Gastroesophageal sphincter (tissue), 3 donors: ENCODE measurements around the gene FGGY.

Experiments
- EP300 ChIP-seq: sonication (generic); formaldehyde crosslinking; IDR thresholded peaks from one replicate; pipeline ENCODE4 v1.6.1; 2017; ENCODE audit warnings: antibody characterized with exemption, mild to moderate bottlenecking
- POLR2A ChIP-seq, 2 donors: fragments of 450-650 bp; IDR thresholded peaks; one replicate each; pipeline ENCODE4 v1.6.1; 2017; ENCODE audit warnings: antibody characterized with exemption in 2 of 2, mild to moderate bottlenecking in 2 of 2, moderate library complexity in 1 of 2
- POLR2AphosphoS5 ChIP-seq: sonication (generic); formaldehyde crosslinking; IDR thresholded peaks from one replicate; pipeline ENCODE4 v1.6.1; 2017; ENCODE audit warnings: antibody characterized with exemption
- TF ChIP-seq, protein P1 (sequence below), 4 experiments: fragments of 200-600 bp in 2 of 4; fragments of 450-650 bp in 2 of 4; sonication (generic) in 1 of 4; IDR thresholded peaks; one replicate each; pipeline ENCODE4 v1.5.1; 2017 to 2019; ENCODE audit warnings: antibody characterized with exemption in 4 of 4, mild to moderate bottlenecking in 2 of 4, moderate library complexity in 2 of 4

DNA sequence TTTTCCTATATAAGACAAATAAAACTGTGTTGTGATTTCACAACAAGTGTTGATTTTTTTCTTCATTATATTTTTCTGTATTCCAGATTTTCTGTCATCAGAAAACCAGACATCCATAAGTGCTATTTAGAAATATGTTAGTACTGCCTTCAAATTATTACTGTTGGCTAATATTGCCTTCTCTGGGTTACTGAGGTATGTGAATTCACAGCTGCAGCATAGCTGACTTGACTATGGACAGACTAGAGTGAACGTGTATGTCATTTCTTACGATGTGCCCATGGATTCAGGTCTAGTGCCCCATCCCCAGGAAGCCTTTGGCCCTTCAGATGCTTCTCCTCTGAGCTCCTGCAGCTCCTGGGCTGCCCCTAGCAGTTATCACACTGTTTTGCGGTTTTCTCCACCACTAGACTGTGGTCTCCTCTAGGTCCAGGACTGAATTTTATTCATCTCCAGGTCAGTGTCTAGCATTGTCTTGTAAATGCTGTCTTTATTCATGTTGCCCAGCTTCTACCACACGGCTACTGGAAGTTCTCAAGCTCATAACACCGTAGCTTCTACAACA is 118.5 kb downstream of the FGGY start:
- TF ChIP-seq, protein P1, sequence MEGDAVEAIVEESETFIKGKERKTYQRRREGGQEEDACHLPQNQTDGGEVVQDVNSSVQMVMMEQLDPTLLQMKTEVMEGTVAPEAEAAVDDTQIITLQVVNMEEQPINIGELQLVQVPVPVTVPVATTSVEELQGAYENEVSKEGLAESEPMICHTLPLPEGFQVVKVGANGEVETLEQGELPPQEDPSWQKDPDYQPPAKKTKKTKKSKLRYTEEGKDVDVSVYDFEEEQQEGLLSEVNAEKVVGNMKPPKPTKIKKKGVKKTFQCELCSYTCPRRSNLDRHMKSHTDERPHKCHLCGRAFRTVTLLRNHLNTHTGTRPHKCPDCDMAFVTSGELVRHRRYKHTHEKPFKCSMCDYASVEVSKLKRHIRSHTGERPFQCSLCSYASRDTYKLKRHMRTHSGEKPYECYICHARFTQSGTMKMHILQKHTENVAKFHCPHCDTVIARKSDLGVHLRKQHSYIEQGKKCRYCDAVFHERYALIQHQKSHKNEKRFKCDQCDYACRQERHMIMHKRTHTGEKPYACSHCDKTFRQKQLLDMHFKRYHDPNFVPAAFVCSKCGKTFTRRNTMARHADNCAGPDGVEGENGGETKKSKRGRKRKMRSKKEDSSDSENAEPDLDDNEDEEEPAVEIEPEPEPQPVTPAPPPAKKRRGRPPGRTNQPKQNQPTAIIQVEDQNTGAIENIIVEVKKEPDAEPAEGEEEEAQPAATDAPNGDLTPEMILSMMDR (IDR thresholded peaks at IDR 0.05): no peak
- TF ChIP-seq EP300 (no peak), POLR2A (IDR thresholded peaks at IDR 0.05) (no peak), POLR2AphosphoS5 (no peak)
